GM23338 (cell line): Measurements from ENCODE around the gene PACSIN3. TPM values are rescaled to one million over a fixed set of nuclear protein-coding genes. Genes with fewer than 3 reads are reported as not detected.

ENCODE experiments used
- ATAC-seq: fragments of 200-7000 bp; cut with Tn5 transposase; 3 replicates; pipeline ENCODE4 v1.9.1; 2020
- DNase-seq: peaks from one replicate; pipeline ENCODE4 v3.0.0-alpha.2; 2015; ENCODE audit warnings: low spot score
- H2AFZ ChIP-seq: fragments of 200-600 bp; sonication (generic); 2 replicates; pipeline ENCODE4 v1.8.0; 2016; ENCODE audit warnings: antibody characterized with exemption, mild to moderate bottlenecking, moderate library complexity
- H3F3A ChIP-seq: fragments of 200-600 bp; sonication (generic); replicated peaks from 2 replicates; pipeline ENCODE4 v1.8.0; 2017; ENCODE audit warnings: antibody characterized with exemption, mixed run types, low read depth
- H3K27ac ChIP-seq: fragments of 200-600 bp; sonication (generic); 2 replicates; pipeline ENCODE4 v1.6.1; 2016; ENCODE audit warnings: low read depth
- H3K27me3 ChIP-seq: fragments of 200-600 bp; sonication (generic); 2 replicates; pipeline ENCODE4 v1.8.0; 2016; ENCODE audit warnings: mild to moderate bottlenecking, mixed run types, moderate library complexity; ENCODE audit not compliant: insufficient read depth
- H3K36me3 ChIP-seq: fragments of 200-600 bp; sonication (generic); 2 replicates; pipeline ENCODE4 v1.8.0; 2016; ENCODE audit warnings: mild to moderate bottlenecking; ENCODE audit not compliant: insufficient read depth
- H3K4me1 ChIP-seq: fragments of 200-600 bp; sonication (generic); 2 replicates; pipeline ENCODE4 v1.8.0; 2016; ENCODE audit warnings: mild to moderate bottlenecking, moderate library complexity; ENCODE audit not compliant: insufficient read depth
- H3K4me2 ChIP-seq: fragments of 200-600 bp; sonication (generic); 2 replicates; pipeline ENCODE4 v1.7.1; 2017; ENCODE audit warnings: mixed run types
- H3K4me3 ChIP-seq: fragments of 200-600 bp; sonication (generic); 2 replicates; pipeline ENCODE4 v1.6.1; 2016; ENCODE audit warnings: mixed run types
- H3K79me2 ChIP-seq: fragments of 200-600 bp; sonication (generic); replicated peaks from 2 replicates; pipeline ENCODE4 v1.8.0; 2017; ENCODE audit warnings: mild to moderate bottlenecking; ENCODE audit not compliant: insufficient read depth
- H3K9me2 ChIP-seq: fragments of 200-600 bp; sonication (generic); 2 replicates; pipeline ENCODE4 v1.8.0; 2017; ENCODE audit not compliant: insufficient read depth
- H4K20me1 ChIP-seq: fragments of 200-600 bp; sonication (generic); replicated peaks from 2 replicates; pipeline ENCODE4 v1.8.0; 2017; ENCODE audit warnings: mild to moderate bottlenecking; ENCODE audit not compliant: insufficient read depth
- H3K27ac Mint-ChIP-seq: 2 replicates; pipeline ENCODE4 v1.8.0; 2020; ENCODE audit warnings: inconsistent platforms, mild to moderate bottlenecking, moderate library complexity, mixed read lengths
- H3K27me3 Mint-ChIP-seq: 3 replicates; pipeline ENCODE4 v1.8.0; 2022; ENCODE audit warnings: low read depth, mild to moderate bottlenecking, moderate library complexity, mixed read lengths, inconsistent platforms; ENCODE audit not compliant: insufficient read depth, poor library complexity
- H3K36me3 Mint-ChIP-seq: 3 replicates; pipeline ENCODE4 v1.8.0; 2021; ENCODE audit warnings: low read depth, mild to moderate bottlenecking, inconsistent platforms, moderate library complexity, mixed read lengths
- H3K4me1 Mint-ChIP-seq: 3 replicates; pipeline ENCODE4 v1.8.0; 2020; ENCODE audit warnings: mild to moderate bottlenecking, inconsistent platforms, mixed read lengths
- H3K4me3 Mint-ChIP-seq: 3 replicates; pipeline ENCODE4 v1.8.0; 2021; ENCODE audit warnings: moderate library complexity, mild to moderate bottlenecking, inconsistent platforms, mixed read lengths
- H3K9me3 Mint-ChIP-seq: 3 replicates; pipeline ENCODE4 v1.8.0; 2020; ENCODE audit warnings: moderate library complexity, mild to moderate bottlenecking, inconsistent platforms, mixed read lengths
- CREB1 ChIP-seq: fragments of 250-450 bp; sonication (Bioruptor Pico); IDR thresholded peaks from 2 replicates; pipeline ENCODE4 v1.5.0; 2020; ENCODE audit warnings: low read depth, mild to moderate bottlenecking, moderate library complexity
- EZH2phosphoT487 ChIP-seq: fragments of 200-600 bp; sonication (generic); IDR thresholded peaks from one replicate; pipeline ENCODE4 v1.8.1; 2018; ENCODE audit warnings: antibody characterized with exemption; ENCODE audit not compliant: unreplicated experiment
- NANOG ChIP-seq: IDR thresholded peaks from 2 replicates; pipeline ENCODE4 v1.6.1; 2016; ENCODE audit warnings: antibody characterized with exemption, borderline replicate concordance
- POLR2AphosphoS5 ChIP-seq: IDR thresholded peaks from 2 replicates; pipeline ENCODE4 v1.6.1; 2016; ENCODE audit warnings: antibody characterized with exemption, low read depth
- STAT1 ChIP-seq: IDR thresholded peaks from one replicate; pipeline ENCODE4 v1.6.1; 2016; ENCODE audit warnings: antibody characterized with exemption; ENCODE audit not compliant: unreplicated experiment
- ZNF114 ChIP-seq: fragments of 250-450 bp; sonication (Bioruptor Pico); IDR thresholded peaks from 2 replicates; pipeline ENCODE4 v1.5.0; 2020; ENCODE audit warnings: mild to moderate bottlenecking, moderate library complexity
- ZNF331 ChIP-seq: fragments of 250-450 bp; sonication (Bioruptor Pico); IDR thresholded peaks from 2 replicates; pipeline ENCODE4 v1.5.0; 2020; ENCODE audit warnings: low read depth, mild to moderate bottlenecking, moderate library complexity
- polyA plus RNA-seq: library from polyadenylated mRNA; unstranded; fragments of >200 nt; fragmentation: Nextera tagmentation; extraction: Ambion mirVana; gene quantifications from 2 replicates; pipeline ENCODE4 v1.2.1, GENCODE V29; 2016
- total RNA-seq: library from RNA; depleted of rRNA; stranded (reverse); fragments of >200 nt; shearing (Covaris generic); gene quantifications from 2 replicates; pipeline ENCODE4 v1.2.3, GENCODE V29; 2014
- TF ChIP-seq, protein P1 (sequence below): IDR thresholded peaks from 2 replicates; pipeline ENCODE4 v1.6.1; 2016; ENCODE audit warnings: antibody characterized with exemption
- TF ChIP-seq, protein P2 (sequence below): IDR thresholded peaks from one replicate; pipeline ENCODE4 v1.6.1; 2018; ENCODE audit warnings: antibody characterized with exemption; ENCODE audit not compliant: unreplicated experiment
- TF ChIP-seq, protein P3 (sequence below), 2 experiments: fragments of 200-600 bp in 1 of 2; sonication (generic) in 1 of 2; conservative IDR thresholded peaks; 2 replicates each; pipeline versions ENCODE4 v1.5.1 to v1.6.1; 2016 to 2017; ENCODE audit warnings: antibody characterized with exemption in 2 of 2, low read depth in 2 of 2, mild to moderate bottlenecking in 2 of 2, moderate library complexity in 1 of 2
- TF ChIP-seq, protein P4 (sequence below): fragments of 250-450 bp; sonication (Bioruptor Pico); IDR thresholded peaks from 2 replicates; pipeline ENCODE4 v1.5.0; 2020; ENCODE audit warnings: mild to moderate bottlenecking, moderate library complexity

PACSIN3 gene
- total and polyA plus RNA-seq, 2 experiments from 2014 or later: 39.6 to 72.1 TPM

DNA sequence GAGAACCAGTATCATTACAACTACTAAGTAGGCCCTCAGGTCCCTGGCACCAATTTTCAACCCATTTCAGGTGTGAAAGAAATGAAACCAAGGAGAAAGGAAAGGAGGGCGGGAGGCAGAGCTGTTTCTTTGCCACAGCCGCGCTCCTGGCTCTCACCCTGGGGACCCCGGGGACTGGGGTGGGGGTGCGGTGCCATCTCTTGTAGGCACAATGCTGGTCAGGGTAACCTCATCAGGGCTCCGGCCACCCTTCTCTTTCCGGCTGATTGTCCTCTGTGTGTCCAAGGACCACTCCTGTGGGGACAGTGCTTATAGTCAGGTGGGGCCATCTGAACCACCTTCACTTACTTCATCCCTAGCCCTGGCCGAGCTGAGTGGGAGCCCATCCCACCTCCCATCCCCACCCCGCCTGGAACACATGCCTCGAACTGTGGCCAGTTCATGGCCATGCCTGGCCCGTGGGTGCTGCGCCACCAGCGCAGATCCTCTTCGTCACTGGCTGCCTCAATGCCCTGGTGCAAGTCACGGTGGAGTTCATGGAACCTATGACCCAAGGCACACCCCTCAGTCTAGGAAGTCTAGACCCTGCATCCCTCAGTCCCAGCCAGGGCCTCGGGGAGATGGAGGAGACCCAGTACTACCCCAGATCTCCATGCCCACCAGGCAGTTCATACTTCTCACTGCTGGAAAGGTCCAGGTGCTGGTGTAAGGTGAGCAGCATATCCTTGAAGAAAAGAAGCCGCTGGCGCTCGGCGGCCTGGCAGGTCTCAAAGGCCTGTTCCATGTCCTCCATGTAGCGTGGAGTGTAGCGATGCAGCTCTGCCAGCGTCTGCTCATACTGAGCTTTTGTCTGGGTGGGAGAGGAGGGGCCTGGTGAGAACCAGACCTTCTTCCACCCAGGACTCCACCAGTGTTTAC, 7.2 kb downstream of the PACSIN3 start (continued):
- TF ChIP-seq STAT1: no peak
- TF ChIP-seq, protein P1, sequence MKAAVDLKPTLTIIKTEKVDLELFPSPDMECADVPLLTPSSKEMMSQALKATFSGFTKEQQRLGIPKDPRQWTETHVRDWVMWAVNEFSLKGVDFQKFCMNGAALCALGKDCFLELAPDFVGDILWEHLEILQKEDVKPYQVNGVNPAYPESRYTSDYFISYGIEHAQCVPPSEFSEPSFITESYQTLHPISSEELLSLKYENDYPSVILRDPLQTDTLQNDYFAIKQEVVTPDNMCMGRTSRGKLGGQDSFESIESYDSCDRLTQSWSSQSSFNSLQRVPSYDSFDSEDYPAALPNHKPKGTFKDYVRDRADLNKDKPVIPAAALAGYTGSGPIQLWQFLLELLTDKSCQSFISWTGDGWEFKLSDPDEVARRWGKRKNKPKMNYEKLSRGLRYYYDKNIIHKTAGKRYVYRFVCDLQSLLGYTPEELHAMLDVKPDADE: no peak
- TF ChIP-seq, protein P2, sequence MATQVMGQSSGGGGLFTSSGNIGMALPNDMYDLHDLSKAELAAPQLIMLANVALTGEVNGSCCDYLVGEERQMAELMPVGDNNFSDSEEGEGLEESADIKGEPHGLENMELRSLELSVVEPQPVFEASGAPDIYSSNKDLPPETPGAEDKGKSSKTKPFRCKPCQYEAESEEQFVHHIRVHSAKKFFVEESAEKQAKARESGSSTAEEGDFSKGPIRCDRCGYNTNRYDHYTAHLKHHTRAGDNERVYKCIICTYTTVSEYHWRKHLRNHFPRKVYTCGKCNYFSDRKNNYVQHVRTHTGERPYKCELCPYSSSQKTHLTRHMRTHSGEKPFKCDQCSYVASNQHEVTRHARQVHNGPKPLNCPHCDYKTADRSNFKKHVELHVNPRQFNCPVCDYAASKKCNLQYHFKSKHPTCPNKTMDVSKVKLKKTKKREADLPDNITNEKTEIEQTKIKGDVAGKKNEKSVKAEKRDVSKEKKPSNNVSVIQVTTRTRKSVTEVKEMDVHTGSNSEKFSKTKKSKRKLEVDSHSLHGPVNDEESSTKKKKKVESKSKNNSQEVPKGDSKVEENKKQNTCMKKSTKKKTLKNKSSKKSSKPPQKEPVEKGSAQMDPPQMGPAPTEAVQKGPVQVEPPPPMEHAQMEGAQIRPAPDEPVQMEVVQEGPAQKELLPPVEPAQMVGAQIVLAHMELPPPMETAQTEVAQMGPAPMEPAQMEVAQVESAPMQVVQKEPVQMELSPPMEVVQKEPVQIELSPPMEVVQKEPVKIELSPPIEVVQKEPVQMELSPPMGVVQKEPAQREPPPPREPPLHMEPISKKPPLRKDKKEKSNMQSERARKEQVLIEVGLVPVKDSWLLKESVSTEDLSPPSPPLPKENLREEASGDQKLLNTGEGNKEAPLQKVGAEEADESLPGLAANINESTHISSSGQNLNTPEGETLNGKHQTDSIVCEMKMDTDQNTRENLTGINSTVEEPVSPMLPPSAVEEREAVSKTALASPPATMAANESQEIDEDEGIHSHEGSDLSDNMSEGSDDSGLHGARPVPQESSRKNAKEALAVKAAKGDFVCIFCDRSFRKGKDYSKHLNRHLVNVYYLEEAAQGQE: no peak
- TF ChIP-seq, protein P3, sequence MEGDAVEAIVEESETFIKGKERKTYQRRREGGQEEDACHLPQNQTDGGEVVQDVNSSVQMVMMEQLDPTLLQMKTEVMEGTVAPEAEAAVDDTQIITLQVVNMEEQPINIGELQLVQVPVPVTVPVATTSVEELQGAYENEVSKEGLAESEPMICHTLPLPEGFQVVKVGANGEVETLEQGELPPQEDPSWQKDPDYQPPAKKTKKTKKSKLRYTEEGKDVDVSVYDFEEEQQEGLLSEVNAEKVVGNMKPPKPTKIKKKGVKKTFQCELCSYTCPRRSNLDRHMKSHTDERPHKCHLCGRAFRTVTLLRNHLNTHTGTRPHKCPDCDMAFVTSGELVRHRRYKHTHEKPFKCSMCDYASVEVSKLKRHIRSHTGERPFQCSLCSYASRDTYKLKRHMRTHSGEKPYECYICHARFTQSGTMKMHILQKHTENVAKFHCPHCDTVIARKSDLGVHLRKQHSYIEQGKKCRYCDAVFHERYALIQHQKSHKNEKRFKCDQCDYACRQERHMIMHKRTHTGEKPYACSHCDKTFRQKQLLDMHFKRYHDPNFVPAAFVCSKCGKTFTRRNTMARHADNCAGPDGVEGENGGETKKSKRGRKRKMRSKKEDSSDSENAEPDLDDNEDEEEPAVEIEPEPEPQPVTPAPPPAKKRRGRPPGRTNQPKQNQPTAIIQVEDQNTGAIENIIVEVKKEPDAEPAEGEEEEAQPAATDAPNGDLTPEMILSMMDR (conservative IDR thresholded peaks at IDR 0.05; ENCODE audit: low read depth in 2 of 2): no peak
- TF ChIP-seq NANOG: no peak
- no peak for TF ChIP-seq CREB1 (CRISPR knock-in tag)
- no peak for TF ChIP-seq ZNF331
- TF ChIP-seq POLR2AphosphoS5: no peak
- TF ChIP-seq EZH2phosphoT487: no peak
- no peak for TF ChIP-seq ZNF114 (CRISPR knock-in tag)

DNA sequence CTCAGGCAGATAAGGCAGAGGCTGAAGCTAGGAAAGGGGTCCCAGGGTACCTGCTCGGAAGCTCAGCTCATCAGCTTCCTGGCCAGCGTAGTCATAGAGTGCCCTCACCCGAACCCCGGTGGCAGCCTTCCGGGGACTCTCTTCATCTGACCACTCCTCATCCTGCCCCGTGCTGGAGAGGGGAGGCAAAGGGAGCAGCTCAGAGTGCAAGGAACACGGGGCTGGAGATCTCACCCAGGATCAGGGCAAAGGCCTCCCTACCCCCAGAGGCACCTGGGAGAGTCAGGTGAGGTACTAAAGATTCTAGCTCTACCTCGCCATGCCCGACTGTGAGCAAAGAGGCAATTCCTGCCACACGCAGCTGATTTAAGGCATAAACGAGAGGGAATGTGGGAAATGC, 7.9 kb downstream of the PACSIN3 start:
- no peak overlapping the region for H2AFZ ChIP-seq
- H3K27me3 ChIP-seq: no peaks in the 10 kb centered on the region
- no peaks in the 10 kb centered on the region; the same call in 1 of the 2 replicates for H4K20me1 ChIP-seq
- H3K4me1 ChIP-seq: peaks cover 5% of the 10 kb centered on the region; the same call in 1 of the 2 replicates
- no peak overlapping the region for H3K27ac Mint-ChIP-seq
- DNase-seq: no peak
- H3K79me2 ChIP-seq: peaks cover 38% of the 10 kb centered on the region
- H3K4me2 ChIP-seq: no peak overlapping the region
- no peak for TF ChIP-seq STAT1
- TF ChIP-seq ZNF114 (CRISPR knock-in tag): no peak
- TF ChIP-seq, protein P4, sequence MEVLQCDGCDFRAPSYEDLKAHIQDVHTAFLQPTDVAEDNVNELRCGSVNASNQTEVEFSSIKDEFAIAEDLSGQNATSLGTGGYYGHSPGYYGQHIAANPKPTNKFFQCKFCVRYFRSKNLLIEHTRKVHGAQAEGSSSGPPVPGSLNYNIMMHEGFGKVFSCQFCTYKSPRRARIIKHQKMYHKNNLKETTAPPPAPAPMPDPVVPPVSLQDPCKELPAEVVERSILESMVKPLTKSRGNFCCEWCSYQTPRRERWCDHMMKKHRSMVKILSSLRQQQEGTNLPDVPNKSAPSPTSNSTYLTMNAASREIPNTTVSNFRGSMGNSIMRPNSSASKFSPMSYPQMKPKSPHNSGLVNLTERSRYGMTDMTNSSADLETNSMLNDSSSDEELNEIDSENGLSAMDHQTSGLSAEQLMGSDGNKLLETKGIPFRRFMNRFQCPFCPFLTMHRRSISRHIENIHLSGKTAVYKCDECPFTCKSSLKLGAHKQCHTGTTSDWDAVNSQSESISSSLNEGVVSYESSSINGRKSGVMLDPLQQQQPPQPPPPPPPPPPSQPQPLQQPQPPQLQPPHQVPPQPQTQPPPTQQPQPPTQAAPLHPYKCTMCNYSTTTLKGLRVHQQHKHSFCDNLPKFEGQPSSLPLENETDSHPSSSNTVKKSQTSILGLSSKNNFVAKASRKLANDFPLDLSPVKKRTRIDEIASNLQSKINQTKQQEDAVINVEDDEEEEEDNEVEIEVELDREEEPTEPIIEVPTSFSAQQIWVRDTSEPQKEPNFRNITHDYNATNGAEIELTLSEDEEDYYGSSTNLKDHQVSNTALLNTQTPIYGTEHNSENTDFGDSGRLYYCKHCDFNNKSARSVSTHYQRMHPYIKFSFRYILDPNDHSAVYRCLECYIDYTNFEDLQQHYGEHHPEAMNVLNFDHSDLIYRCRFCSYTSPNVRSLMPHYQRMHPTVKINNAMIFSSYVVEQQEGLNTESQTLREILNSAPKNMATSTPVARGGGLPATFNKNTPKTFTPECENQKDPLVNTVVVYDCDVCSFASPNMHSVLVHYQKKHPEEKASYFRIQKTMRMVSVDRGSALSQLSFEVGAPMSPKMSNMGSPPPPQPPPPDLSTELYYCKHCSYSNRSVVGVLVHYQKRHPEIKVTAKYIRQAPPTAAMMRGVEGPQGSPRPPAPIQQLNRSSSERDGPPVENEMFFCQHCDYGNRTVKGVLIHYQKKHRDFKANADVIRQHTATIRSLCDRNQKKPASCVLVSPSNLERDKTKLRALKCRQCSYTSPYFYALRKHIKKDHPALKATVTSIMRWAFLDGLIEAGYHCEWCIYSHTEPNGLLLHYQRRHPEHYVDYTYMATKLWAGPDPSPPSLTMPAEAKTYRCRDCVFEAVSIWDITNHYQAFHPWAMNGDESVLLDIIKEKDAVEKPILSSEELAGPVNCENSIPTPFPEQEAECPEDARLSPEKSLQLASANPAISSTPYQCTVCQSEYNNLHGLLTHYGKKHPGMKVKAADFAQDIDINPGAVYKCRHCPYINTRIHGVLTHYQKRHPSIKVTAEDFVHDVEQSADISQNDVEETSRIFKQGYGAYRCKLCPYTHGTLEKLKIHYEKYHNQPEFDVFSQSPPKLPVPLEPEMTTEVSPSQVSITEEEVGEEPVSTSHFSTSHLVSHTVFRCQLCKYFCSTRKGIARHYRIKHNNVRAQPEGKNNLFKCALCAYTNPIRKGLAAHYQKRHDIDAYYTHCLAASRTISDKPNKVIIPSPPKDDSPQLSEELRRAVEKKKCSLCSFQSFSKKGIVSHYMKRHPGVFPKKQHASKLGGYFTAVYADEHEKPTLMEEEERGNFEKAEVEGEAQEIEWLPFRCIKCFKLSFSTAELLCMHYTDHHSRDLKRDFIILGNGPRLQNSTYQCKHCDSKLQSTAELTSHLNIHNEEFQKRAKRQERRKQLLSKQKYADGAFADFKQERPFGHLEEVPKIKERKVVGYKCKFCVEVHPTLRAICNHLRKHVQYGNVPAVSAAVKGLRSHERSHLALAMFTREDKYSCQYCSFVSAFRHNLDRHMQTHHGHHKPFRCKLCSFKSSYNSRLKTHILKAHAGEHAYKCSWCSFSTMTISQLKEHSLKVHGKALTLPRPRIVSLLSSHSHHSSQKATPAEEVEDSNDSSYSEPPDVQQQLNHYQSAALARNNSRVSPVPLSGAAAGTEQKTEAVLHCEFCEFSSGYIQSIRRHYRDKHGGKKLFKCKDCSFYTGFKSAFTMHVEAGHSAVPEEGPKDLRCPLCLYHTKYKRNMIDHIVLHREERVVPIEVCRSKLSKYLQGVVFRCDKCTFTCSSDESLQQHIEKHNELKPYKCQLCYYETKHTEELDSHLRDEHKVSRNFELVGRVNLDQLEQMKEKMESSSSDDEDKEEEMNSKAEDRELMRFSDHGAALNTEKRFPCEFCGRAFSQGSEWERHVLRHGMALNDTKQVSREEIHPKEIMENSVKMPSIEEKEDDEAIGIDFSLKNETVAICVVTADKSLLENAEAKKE (CRISPR knock-in tag): no peak
- no peak for TF ChIP-seq ZNF331
- TF ChIP-seq EZH2phosphoT487: no peak
- no peaks in the 10 kb centered on the region for H3K36me3 ChIP-seq
- H3K27ac ChIP-seq: peak overlapping the region; percentile 97; the same call in 1 of the 2 replicates
- H3K36me3 Mint-ChIP-seq: peaks cover 21% of the 10 kb centered on the region
- H3F3A ChIP-seq: peaks cover 15% of the 10 kb centered on the region
- no peak overlapping the region for H3K4me3 Mint-ChIP-seq
- H3K9me3 Mint-ChIP-seq: no peaks in the 10 kb centered on the region
- H3K9me2 ChIP-seq: no peaks in the 10 kb centered on the region
- H3K27me3 Mint-ChIP-seq: peaks cover 22% of the 10 kb centered on the region
- peaks cover 19% of the 10 kb centered on the region for H3K4me1 Mint-ChIP-seq
- H3K4me3 ChIP-seq: no peak overlapping the region
- ATAC-seq: no peak
